ENCODE results near the gene KNDC1. TPM values are rescaled to one million over a fixed set of nuclear protein-coding genes. Genes with fewer than 3 reads are reported as not detected.

KNDC1 gene
- total and polyA plus RNA-seq, 3 donors from 2014 or later: 4.2 to 19.8 (median 13.3) TPM

DNA sequence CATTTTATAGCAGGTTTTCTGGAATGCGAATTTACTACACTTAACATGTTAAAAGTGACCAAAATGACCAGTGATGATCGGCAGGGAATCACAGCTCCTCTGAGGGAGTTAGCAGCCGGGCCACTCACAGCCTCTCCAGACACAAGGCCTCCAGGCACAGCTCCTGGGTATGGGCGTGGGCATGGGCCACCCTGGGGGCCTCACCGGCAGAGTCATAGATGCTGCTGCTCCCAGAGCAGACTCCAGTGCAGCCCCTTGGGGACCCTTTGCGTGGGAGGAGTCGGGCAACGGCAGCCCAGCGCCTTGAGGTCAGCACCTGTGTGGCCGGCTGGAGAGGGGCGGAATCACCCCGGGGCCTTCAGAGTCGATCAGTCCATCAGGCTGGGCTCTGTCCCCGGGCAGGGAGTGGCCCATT, 8.6 kb downstream of the KNDC1 start:
- Histone ChIP-seq H3K27me3 (no peaks in the 10 kb centered on the region), H3K36me3 (ENCODE audit: low read depth, missing control alignments) (no peaks in the 10 kb centered on the region), H3K9me3 (no peaks in the 10 kb centered on the region), H3K4me1 (peaks cover 3% of the 10 kb centered on the region), H3K27ac (no peak overlapping the region), H3K4me3 (no peak overlapping the region)
- WGBS, 2 donors: 73 to 94% methylated on average over 7 to 14 of the region's 14 CpGs
- intact Hi-C loops (cut with DNase I; ENCODE audit: low total_unique reads): no loop called here
- DNase-seq: no peak
- no peak for TF ChIP-seq POLR2A (IDR thresholded peaks at IDR 0.05)
- TF ChIP-seq, protein P1, sequence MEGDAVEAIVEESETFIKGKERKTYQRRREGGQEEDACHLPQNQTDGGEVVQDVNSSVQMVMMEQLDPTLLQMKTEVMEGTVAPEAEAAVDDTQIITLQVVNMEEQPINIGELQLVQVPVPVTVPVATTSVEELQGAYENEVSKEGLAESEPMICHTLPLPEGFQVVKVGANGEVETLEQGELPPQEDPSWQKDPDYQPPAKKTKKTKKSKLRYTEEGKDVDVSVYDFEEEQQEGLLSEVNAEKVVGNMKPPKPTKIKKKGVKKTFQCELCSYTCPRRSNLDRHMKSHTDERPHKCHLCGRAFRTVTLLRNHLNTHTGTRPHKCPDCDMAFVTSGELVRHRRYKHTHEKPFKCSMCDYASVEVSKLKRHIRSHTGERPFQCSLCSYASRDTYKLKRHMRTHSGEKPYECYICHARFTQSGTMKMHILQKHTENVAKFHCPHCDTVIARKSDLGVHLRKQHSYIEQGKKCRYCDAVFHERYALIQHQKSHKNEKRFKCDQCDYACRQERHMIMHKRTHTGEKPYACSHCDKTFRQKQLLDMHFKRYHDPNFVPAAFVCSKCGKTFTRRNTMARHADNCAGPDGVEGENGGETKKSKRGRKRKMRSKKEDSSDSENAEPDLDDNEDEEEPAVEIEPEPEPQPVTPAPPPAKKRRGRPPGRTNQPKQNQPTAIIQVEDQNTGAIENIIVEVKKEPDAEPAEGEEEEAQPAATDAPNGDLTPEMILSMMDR (IDR thresholded peaks at IDR 0.05): no peak

DNA sequence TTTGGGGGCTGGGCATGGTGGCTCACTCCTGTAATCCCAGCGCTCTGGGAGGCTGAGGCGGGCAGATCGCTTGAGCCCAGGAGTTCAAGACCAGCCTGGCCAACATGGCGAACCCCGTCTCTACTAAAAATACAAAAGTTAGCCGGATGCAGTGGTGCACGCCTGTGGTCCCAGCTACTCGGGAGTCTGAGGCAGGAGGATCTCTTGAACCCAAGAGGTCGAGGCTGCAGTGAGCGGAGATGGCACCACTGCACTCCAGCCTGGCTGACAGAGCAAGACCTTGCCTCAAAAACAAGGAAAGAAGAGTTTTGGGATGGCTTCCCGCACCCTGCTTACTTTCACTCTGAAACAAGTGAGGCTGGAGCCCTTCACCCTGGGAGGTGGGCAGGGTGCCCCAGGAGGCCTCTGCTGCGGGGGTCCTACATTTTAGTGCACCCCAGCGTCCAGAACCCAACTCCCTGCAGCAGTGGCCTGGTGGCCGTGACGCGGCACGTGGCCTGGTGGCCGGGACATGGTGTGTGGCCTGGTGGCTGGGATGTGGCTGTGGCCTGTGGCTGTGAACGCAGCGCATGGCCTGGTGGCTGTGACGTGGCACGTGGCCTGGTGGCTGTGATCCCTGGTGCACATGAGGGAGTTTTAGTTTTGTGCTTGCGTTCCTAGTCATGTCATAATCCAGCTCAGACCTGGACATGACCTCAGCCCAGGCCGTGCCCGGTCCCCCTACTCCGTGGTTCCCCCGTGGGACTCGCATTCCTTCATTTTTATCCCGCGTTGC, 9.3 kb downstream of the KNDC1 start:
- H3K4me1 ChIP-seq: peaks cover 3% of the 10 kb centered on the region
- 95 to 96% methylated on average over 19 to 30 of the region's 30 CpGs for WGBS, 2 donors
- H3K27ac ChIP-seq: no peak overlapping the region
- no peak for TF ChIP-seq POLR2A (IDR thresholded peaks at IDR 0.05)
- TF ChIP-seq, protein P1 (IDR thresholded peaks at IDR 0.05): no peak
- no peaks in the 10 kb centered on the region for H3K27me3 ChIP-seq
- H3K36me3 ChIP-seq (ENCODE audit: low read depth, missing control alignments): no peaks in the 10 kb centered on the region
- no peaks in the 10 kb centered on the region for H3K9me3 ChIP-seq
- no peak overlapping the region for H3K4me3 ChIP-seq
- intact Hi-C loops (cut with DNase I; ENCODE audit: low total_unique reads): no loop called here
- no peak for DNase-seq

DNA sequence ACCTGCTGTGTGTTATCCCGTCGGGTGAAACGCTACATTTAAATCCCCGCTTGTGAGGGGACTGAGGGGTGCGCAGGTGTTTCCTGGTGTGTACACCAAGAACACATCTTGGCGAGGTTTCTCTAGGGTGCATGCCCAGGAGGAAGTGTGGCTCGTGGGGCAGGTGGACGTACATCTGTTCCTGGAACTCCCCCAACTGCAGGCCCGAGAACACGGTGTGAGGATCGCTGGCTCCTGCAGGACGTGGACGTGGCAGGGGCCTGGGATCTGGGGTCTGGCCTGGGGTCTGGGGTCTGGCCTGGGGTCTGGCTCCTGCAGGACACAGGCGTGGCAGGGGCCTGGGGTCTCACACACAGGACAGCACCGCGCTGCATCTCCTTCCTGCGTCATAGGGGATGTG, 10.1 kb downstream of the KNDC1 start:
- DNase-seq: no peak

DNA sequence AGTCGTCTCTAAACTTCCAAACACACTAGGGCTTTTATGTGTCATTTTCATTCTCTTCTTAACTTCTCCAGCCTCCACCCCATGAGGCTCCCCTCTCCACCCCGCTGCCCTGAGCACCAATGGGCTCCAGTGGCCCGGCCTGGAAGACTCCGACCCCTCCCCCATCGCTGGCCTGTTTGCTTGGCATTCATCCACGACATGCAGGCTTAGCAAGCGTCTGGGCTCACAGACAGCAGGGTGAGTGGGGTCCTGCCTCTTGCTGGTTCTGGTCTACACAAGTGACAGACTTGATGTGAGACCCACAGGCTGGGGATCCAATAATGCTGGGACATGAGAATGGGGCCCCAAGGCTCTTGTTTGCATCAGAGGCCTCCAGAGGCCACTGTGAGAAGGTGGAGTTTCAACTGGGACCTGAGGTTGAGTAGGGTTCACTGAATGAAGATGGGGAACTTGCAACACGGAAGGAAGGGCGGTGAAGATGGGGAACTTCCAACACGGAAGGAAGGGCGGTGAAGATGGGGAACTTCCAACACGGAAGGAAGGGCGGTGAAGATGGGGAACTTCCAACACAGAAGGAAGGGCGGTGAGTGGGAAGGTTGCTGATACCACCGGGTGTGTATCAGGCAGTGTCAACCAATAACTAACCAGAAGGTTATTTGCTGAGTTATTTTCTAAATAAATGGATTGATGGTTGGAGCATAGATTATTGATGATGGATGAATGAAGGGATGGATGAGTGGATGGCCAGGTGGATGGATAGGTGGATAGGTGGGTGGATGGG, 14.0 kb downstream of the KNDC1 start:
- intact Hi-C loops (cut with DNase I; ENCODE audit: low total_unique reads): no loop called here
- Histone ChIP-seq H3K4me1 (no peaks in the 10 kb centered on the region), H3K36me3 (ENCODE audit: low read depth, missing control alignments) (no peaks in the 10 kb centered on the region), H3K27ac (no peak overlapping the region), H3K4me3 (no peak overlapping the region), H3K9me3 (no peaks in the 10 kb centered on the region), H3K27me3 (no peaks in the 10 kb centered on the region)
- DNase-seq: no peak
- WGBS, 2 donors: 87% methylated on average over 15 of the region's 15 CpGs
- TF ChIP-seq POLR2A (IDR thresholded peaks at IDR 0.05): no peak
- TF ChIP-seq, protein P1 (IDR thresholded peaks at IDR 0.05): no peak

More for the DNA sequence above, 10.1 kb downstream of the KNDC1 start:
- peaks cover 3% of the 10 kb centered on the region for H3K4me1 ChIP-seq
- H3K9me3 ChIP-seq: no peaks in the 10 kb centered on the region
- no peaks in the 10 kb centered on the region for H3K27me3 ChIP-seq
- H3K36me3 ChIP-seq (ENCODE audit: low read depth, missing control alignments): no peaks in the 10 kb centered on the region
- H3K27ac ChIP-seq: no peak overlapping the region
- intact Hi-C loops (cut with DNase I; ENCODE audit: low total_unique reads): no loop called here
- TF ChIP-seq, protein P1 (IDR thresholded peaks at IDR 0.05): no peak
- no peak for TF ChIP-seq POLR2A (IDR thresholded peaks at IDR 0.05)
- no peak overlapping the region for H3K4me3 ChIP-seq
- 94 to 95% methylated on average over 17 of the region's 17 CpGs for whole genome bisulfite sequencing, 2 donors
